ENCODE results near the gene B4GALT6. TPM values are rescaled to one million over a fixed set of nuclear protein-coding genes. Genes with fewer than 3 reads are reported as not detected.

The B4GALT6 gene
- total and polyA plus RNA-seq, 7 experiments from 2014 or later: 0.11 to 2.7 (median 1.2) TPM

- Mint-ChIP-seq H3K4me3 (no peak overlapping the region), H3K9me3 (no peaks in the 10 kb centered on the region), H3K27me3 (peaks cover 33 to 38% (median 36%) of the 10 kb centered on the region in 5 donors), H3K27ac (no peak overlapping the region), H3K4me1 (peaks cover 0 to 18% (median 6%) of the 10 kb centered on the region in 7 donors), H3K36me3 (no peaks in the 10 kb centered on the region)
- H3K4me3 ChIP-seq (ENCODE audit: low read length): no peak overlapping the region
- no peaks in the 10 kb centered on the region for H3K4me1 ChIP-seq (ENCODE audit: control insufficient read depth in 2 of 2, insufficient read depth in 2 of 2, low read length in 2 of 2)
- no peaks in the 10 kb centered on the region for H3K9me3 ChIP-seq (ENCODE audit: control insufficient read depth in 2 of 3, low read length in 3 of 3)
- ChIA-PET CTCF (no interaction called here), POLR2A (no interaction called here)
- intact Hi-C loops (cut with micrococcal nuclease): no loop called here
- H3K27ac ChIP-seq (ENCODE audit: low read depth, low read length): no peak overlapping the region
- H3K27me3 ChIP-seq (ENCODE audit: control insufficient read depth in 2 of 2, insufficient read depth in 2 of 2, low read length in 2 of 2): peaks cover 0 to 3% of the 10 kb centered on the region in 2 donors
- H3K36me3 ChIP-seq (ENCODE audit: control insufficient read depth in 2 of 3, insufficient read depth in 3 of 3, low read length in 3 of 3): no peaks in the 10 kb centered on the region
- DNase-seq: no peak
- no peak for ATAC-seq
Measured at GRCh38 chr18:31652357-31652756, 32.0 kb downstream of the B4GALT6 start.

GRCh38 chr18:31651369-31651768 is 33.0 kb downstream of the B4GALT6 start:
- peaks cover 5 to 23% (median 11%) of the 10 kb centered on the region in 7 donors for H3K4me1 Mint-ChIP-seq
- no peak overlapping the region for H3K4me3 Mint-ChIP-seq
- H3K27me3 Mint-ChIP-seq: peaks cover 33 to 39% (median 37%) of the 10 kb centered on the region in 5 donors
- no peaks in the 10 kb centered on the region for H3K9me3 Mint-ChIP-seq
- Histone ChIP-seq H3K36me3 (ENCODE audit: control insufficient read depth in 2 of 3, insufficient read depth in 3 of 3, low read length in 3 of 3) (no peaks in the 10 kb centered on the region), H3K27me3 (ENCODE audit: control insufficient read depth in 2 of 2, insufficient read depth in 2 of 2, low read length in 2 of 2) (peaks cover 0 to 3% of the 10 kb centered on the region in 2 donors), H3K4me1 (ENCODE audit: control insufficient read depth in 2 of 2, insufficient read depth in 2 of 2, low read length in 2 of 2) (peaks cover 0 to 3% of the 10 kb centered on the region in 2 donors), H3K4me3 (ENCODE audit: low read length) (no peak overlapping the region), H3K27ac (ENCODE audit: low read depth, low read length) (no peak overlapping the region), H3K9me3 (ENCODE audit: control insufficient read depth in 2 of 3, low read length in 3 of 3) (no peaks in the 10 kb centered on the region)
- intact Hi-C loops (cut with micrococcal nuclease): no loop called here
- no peaks in the 10 kb centered on the region for H3K36me3 Mint-ChIP-seq
- CTCF ChIA-PET: no interaction called here
- H3K27ac Mint-ChIP-seq: no peak overlapping the region
- ATAC-seq (no peak), DNase-seq (no peak)
- POLR2A ChIA-PET: no interaction called here

GRCh38 chr18:31649978-31650719 is 34.2 kb downstream of the B4GALT6 start:
- H3K9me3 Mint-ChIP-seq: no peaks in the 10 kb centered on the region
- DNase-seq: no peak
- no peak for ATAC-seq
- no peak overlapping the region for H3K4me3 Mint-ChIP-seq
- no peak overlapping the region for H3K27ac ChIP-seq (ENCODE audit: low read depth, low read length)
- peaks cover 32 to 39% (median 36%) of the 10 kb centered on the region in 5 donors for H3K27me3 Mint-ChIP-seq
- intact Hi-C loops (cut with micrococcal nuclease): no loop called here
- no peaks in the 10 kb centered on the region for H3K36me3 Mint-ChIP-seq
- H3K4me1 ChIP-seq (ENCODE audit: control insufficient read depth in 2 of 2, insufficient read depth in 2 of 2, low read length in 2 of 2): peaks cover 0 to 6% of the 10 kb centered on the region in 2 donors
- POLR2A ChIA-PET: no interaction called here
- no peak overlapping the region for H3K27ac Mint-ChIP-seq
- H3K9me3 ChIP-seq (ENCODE audit: control insufficient read depth in 2 of 3, low read length in 3 of 3): no peaks in the 10 kb centered on the region
- CTCF ChIA-PET: no interaction called here
- no peak overlapping the region for H3K4me3 ChIP-seq (ENCODE audit: low read length)
- H3K27me3 ChIP-seq (ENCODE audit: control insufficient read depth in 2 of 2, insufficient read depth in 2 of 2, low read length in 2 of 2): peaks cover 0 to 3% of the 10 kb centered on the region in 2 donors
- peaks cover 8 to 28% (median 14%) of the 10 kb centered on the region in 7 donors for H3K4me1 Mint-ChIP-seq
- no peaks in the 10 kb centered on the region for H3K36me3 ChIP-seq (ENCODE audit: control insufficient read depth in 2 of 3, insufficient read depth in 3 of 3, low read length in 3 of 3)

- peaks cover 8 to 28% (median 14%) of the 10 kb centered on the region in 7 donors for H3K4me1 Mint-ChIP-seq
- peaks cover 0 to 6% of the 10 kb centered on the region in 2 donors for H3K4me1 ChIP-seq (ENCODE audit: control insufficient read depth in 2 of 2, insufficient read depth in 2 of 2, low read length in 2 of 2)
- peaks cover 0 to 1% of the 10 kb centered on the region in 2 donors for H3K27me3 ChIP-seq (ENCODE audit: control insufficient read depth in 2 of 2, insufficient read depth in 2 of 2, low read length in 2 of 2)
- no peaks in the 10 kb centered on the region for H3K9me3 Mint-ChIP-seq
- intact Hi-C loops (cut with micrococcal nuclease): no loop called here
- POLR2A ChIA-PET: no interaction called here
- no peak overlapping the region for H3K27ac ChIP-seq (ENCODE audit: low read depth, low read length)
- H3K4me3 ChIP-seq (ENCODE audit: low read length): no peak overlapping the region
- H3K27me3 Mint-ChIP-seq: peaks cover 31 to 39% (median 36%) of the 10 kb centered on the region in 5 donors
- DNase-seq (no peak), ATAC-seq (no peak)
- no peak overlapping the region for H3K27ac Mint-ChIP-seq
- no peaks in the 10 kb centered on the region for H3K36me3 ChIP-seq (ENCODE audit: control insufficient read depth in 2 of 3, insufficient read depth in 3 of 3, low read length in 3 of 3)
- CTCF ChIA-PET: no interaction called here
- H3K4me3 Mint-ChIP-seq: no peak overlapping the region
- no peaks in the 10 kb centered on the region for H3K36me3 Mint-ChIP-seq
- no peaks in the 10 kb centered on the region for H3K9me3 ChIP-seq (ENCODE audit: control insufficient read depth in 2 of 3, low read length in 3 of 3)
Measured at GRCh38 chr18:31649449-31649848, 34.9 kb downstream of the B4GALT6 start.

- no peaks in the 10 kb centered on the region for H3K9me3 Mint-ChIP-seq
- CTCF ChIA-PET: no interaction called here
- H3K4me3 Mint-ChIP-seq: no peak overlapping the region
- Histone ChIP-seq H3K36me3 (ENCODE audit: control insufficient read depth in 2 of 3, insufficient read depth in 3 of 3, low read length in 3 of 3) (no peaks in the 10 kb centered on the region), H3K4me3 (ENCODE audit: low read length) (no peak overlapping the region), H3K9me3 (ENCODE audit: control insufficient read depth in 2 of 3, low read length in 3 of 3) (no peaks in the 10 kb centered on the region), H3K4me1 (ENCODE audit: control insufficient read depth in 2 of 2, insufficient read depth in 2 of 2, low read length in 2 of 2) (peaks cover 0 to 6% of the 10 kb centered on the region in 2 donors), H3K27me3 (ENCODE audit: control insufficient read depth in 2 of 2, insufficient read depth in 2 of 2, low read length in 2 of 2) (no peaks in the 10 kb centered on the region), H3K27ac (ENCODE audit: low read depth, low read length) (no peak overlapping the region)
- H3K4me1 Mint-ChIP-seq: peaks cover 8 to 28% (median 14%) of the 10 kb centered on the region in 7 donors
- H3K36me3 Mint-ChIP-seq: no peaks in the 10 kb centered on the region
- peaks cover 31 to 39% (median 39%) of the 10 kb centered on the region in 5 donors for H3K27me3 Mint-ChIP-seq
- DNase-seq: no peak
- POLR2A ChIA-PET: no interaction called here
- intact Hi-C loops (cut with micrococcal nuclease): no loop called here
- ATAC-seq: no peak
- H3K27ac Mint-ChIP-seq: no peak overlapping the region
Measured at GRCh38 chr18:31648966-31649429, 35.4 kb downstream of the B4GALT6 start.

- H3K27ac ChIP-seq (ENCODE audit: low read depth, low read length): no peak overlapping the region
- H3K4me1 Mint-ChIP-seq: peaks cover 8 to 28% (median 14%) of the 10 kb centered on the region in 7 donors
Measured at GRCh38 chr18:31648458-31648857, 35.9 kb downstream of the B4GALT6 start.

More at GRCh38 chr18:31648458-31648857, 35.9 kb downstream of the B4GALT6 start:
- Histone ChIP-seq H3K4me1 (ENCODE audit: control insufficient read depth in 2 of 2, insufficient read depth in 2 of 2, low read length in 2 of 2) (peaks cover 0 to 6% of the 10 kb centered on the region in 2 donors), H3K36me3 (ENCODE audit: control insufficient read depth in 2 of 3, insufficient read depth in 3 of 3, low read length in 3 of 3) (no peaks in the 10 kb centered on the region), H3K9me3 (ENCODE audit: control insufficient read depth in 2 of 3, low read length in 3 of 3) (no peaks in the 10 kb centered on the region), H3K4me3 (ENCODE audit: low read length) (no peak overlapping the region), H3K27me3 (ENCODE audit: control insufficient read depth in 2 of 2, insufficient read depth in 2 of 2, low read length in 2 of 2) (no peaks in the 10 kb centered on the region)
- ChIA-PET POLR2A (no interaction called here), CTCF (no interaction called here)
- no peak overlapping the region for H3K4me3 Mint-ChIP-seq
- H3K36me3 Mint-ChIP-seq: no peaks in the 10 kb centered on the region
- ATAC-seq (no peak), DNase-seq (no peak)
- intact Hi-C loops (cut with micrococcal nuclease): no loop called here
- H3K27ac Mint-ChIP-seq: no peak overlapping the region
- no peaks in the 10 kb centered on the region for H3K9me3 Mint-ChIP-seq
- H3K27me3 Mint-ChIP-seq: peaks cover 26 to 35% (median 35%) of the 10 kb centered on the region in 5 donors
